ENCODE results near the gene APOBEC2. TPM values are rescaled to one million over a fixed set of nuclear protein-coding genes. Genes with fewer than 3 reads are reported as not detected.

Gene APOBEC2
- total and polyA plus RNA-seq, 8 donors, result 0.29 to 1.3 (median 0.75) TPM; not detected in 1

- H3K36me3 ChIP-seq, result no peaks in the 10 kb centered on the region
- no peaks in the 10 kb centered on the region for H3K27me3 ChIP-seq
- intact Hi-C loops (cut with DNase I), result no loop called here
- DNase-seq (peak in 1 of 4 donors; percentile 29), ATAC-seq (no peak)
- H3K9me3 ChIP-seq, result no peaks in the 10 kb centered on the region
- TF ChIP-seq CTCF (IDR thresholded peaks at IDR 0.05), result no peak
- H3K4me3 ChIP-seq, result no peak overlapping the region
- no peaks in the 10 kb centered on the region for H3K4me1 ChIP-seq
- H3K27ac ChIP-seq, result no peak overlapping the region
These were observed 31.2 kb upstream of the APOBEC2 start for GRCh38 chr6:41021832-41022231.

DNA sequence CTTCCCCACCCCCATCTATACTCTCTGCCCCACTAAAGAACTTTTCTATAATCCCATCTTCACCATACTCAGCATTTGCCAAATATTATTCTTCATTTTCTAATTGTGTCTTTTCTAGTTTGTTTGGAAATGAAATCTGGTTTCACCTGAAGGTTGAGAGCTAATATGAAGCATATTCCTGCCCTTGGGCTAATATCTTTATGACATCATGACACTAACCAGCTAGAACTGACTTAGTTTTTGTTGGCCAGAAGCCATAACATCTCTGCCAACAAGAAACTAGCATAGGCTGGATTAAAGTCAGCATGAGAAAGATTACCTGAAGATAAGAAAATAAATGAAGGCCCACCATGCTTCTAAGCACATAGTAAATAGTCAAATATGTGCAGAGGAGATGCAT lies 30.7 kb upstream of the APOBEC2 start:
- DNase-seq (no peak), ATAC-seq (no peak)
- Histone ChIP-seq H3K36me3 (no peaks in the 10 kb centered on the region), H3K4me1 (peaks cover 0 to 2% of the 10 kb centered on the region in 2 donors), H3K27me3 (no peaks in the 10 kb centered on the region), H3K9me3 (no peaks in the 10 kb centered on the region), H3K27ac (no peak overlapping the region), H3K4me3 (no peak overlapping the region)
- TF ChIP-seq CTCF (IDR thresholded peaks at IDR 0.05), result no peak
- intact Hi-C loops (cut with DNase I), result no loop called here

GRCh38 chr6:41023114-41023513 lies 29.9 kb upstream of the APOBEC2 start:
- DNase-seq (no peak), ATAC-seq (no peak)
- H3K4me3 ChIP-seq, result no peak overlapping the region
- no peaks in the 10 kb centered on the region for H3K36me3 ChIP-seq
- H3K9me3 ChIP-seq, result no peaks in the 10 kb centered on the region
- H3K4me1 ChIP-seq, result peaks cover 6 to 9% of the 10 kb centered on the region in 2 donors
- no peak overlapping the region for H3K27ac ChIP-seq
- no peak for TF ChIP-seq CTCF (IDR thresholded peaks at IDR 0.05)
- intact Hi-C loops (cut with DNase I), result no loop called here
- H3K27me3 ChIP-seq, result no peaks in the 10 kb centered on the region

DNA sequence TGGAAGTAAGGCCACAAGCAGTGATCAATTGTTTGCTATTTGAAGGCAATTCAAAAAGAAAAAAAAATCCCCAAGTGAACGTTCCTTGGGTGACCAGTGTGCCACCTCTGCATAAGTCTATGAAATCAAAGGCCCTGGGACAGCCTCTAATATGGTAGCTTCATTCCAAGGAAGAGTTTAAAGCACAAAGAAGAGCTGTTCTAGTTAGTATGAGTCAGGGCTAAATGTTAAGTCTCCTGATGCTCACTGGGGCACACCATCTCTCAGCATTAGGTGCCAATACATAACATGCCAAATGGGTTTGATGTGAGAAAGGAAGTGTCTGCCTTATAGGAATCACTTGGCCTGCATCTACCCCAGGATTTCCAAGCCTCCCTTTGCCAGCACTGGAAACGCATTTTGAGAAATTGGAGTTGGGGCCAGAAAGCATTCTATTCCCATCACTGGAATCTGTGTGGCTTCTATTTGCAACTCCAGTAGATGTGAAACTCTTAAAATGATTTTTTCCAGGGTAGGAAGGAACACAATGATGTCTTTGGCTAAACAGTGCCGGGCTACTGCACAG lies 27.0 kb upstream of the APOBEC2 start:
- Histone ChIP-seq H3K36me3 (no peaks in the 10 kb centered on the region), H3K4me1 (peaks cover 13 to 18% of the 10 kb centered on the region in 2 donors)
- no peak for ATAC-seq

GRCh38 chr6:41027241-41027640 lies 25.8 kb upstream of the APOBEC2 start:
- Histone ChIP-seq H3K4me3 (peak overlapping the region; percentile 53 to 56), H3K36me3 (no peaks in the 10 kb centered on the region), H3K4me1 (peaks cover 13 to 18% of the 10 kb centered on the region in 2 donors), H3K27me3 (no peaks in the 10 kb centered on the region), H3K9me3 (no peaks in the 10 kb centered on the region), H3K27ac (peak overlapping the region in 1 of 2 donors; percentile 77)
- intact Hi-C loops (cut with DNase I), result no loop called here
- ATAC-seq, result no peak
- DNase-seq, result no peak
- TF ChIP-seq CTCF (IDR thresholded peaks at IDR 0.05), result no peak

More for the DNA sequence above, 27.0 kb upstream of the APOBEC2 start:
- intact Hi-C loops (cut with DNase I), result no loop called here
- Histone ChIP-seq H3K27me3 (no peaks in the 10 kb centered on the region), H3K4me3 (no peak overlapping the region), H3K9me3 (no peaks in the 10 kb centered on the region), H3K27ac (no peak overlapping the region)
- DNase-seq, result no peak
- TF ChIP-seq CTCF (IDR thresholded peaks at IDR 0.05), result no peak
